ENCODE data around the gene KIF16B.

Gene KIF16B

DNA sequence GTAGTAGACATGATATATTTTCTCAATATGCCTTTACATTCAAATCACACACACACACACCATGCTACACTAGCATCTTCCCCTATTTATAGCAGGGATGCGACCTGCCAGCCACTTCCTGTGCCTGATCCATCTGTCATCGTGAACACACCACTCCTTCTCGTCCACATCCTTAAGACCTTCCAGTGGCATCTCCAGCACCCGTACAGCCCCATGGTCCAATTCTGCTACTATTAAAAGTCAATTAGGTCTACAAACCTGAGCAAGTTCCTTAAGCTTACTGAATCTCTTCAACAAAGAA, 54.5 kb downstream of the KIF16B start:
- Histone ChIP-seq H3K9me3 (ENCODE audit: insufficient read depth, low read length) (no peaks in the 10 kb centered on the region), H4K20me1 (ENCODE audit: insufficient read depth, low read length) (no peaks in the 10 kb centered on the region), H3K79me2 (ENCODE audit: low read length) (no peaks in the 10 kb centered on the region), H3K27me3 (ENCODE audit: low read depth, low read length) (no peaks in the 10 kb centered on the region), H3K36me3 (replicated peaks; ENCODE audit: low read depth, low read length) (no peaks in the 10 kb centered on the region), H3K9ac (ENCODE audit: low read length) (no peak overlapping the region), H3K4me2 (ENCODE audit: low read length) (no peak overlapping the region), H3K4me3 (ENCODE audit: low read length) (no peak overlapping the region), H3K4me1 (ENCODE audit: low read length) (peaks cover 8% of the 10 kb centered on the region), H2AFZ (ENCODE audit: low read depth, low read length) (no peak overlapping the region), H3K27ac (ENCODE audit: low read length) (no peak overlapping the region)
- no peak for TF ChIP-seq EZH2phosphoT487 (IDR thresholded peaks at IDR 0.05; ENCODE audit: low read depth)
- TF ChIP-seq, protein P1, sequence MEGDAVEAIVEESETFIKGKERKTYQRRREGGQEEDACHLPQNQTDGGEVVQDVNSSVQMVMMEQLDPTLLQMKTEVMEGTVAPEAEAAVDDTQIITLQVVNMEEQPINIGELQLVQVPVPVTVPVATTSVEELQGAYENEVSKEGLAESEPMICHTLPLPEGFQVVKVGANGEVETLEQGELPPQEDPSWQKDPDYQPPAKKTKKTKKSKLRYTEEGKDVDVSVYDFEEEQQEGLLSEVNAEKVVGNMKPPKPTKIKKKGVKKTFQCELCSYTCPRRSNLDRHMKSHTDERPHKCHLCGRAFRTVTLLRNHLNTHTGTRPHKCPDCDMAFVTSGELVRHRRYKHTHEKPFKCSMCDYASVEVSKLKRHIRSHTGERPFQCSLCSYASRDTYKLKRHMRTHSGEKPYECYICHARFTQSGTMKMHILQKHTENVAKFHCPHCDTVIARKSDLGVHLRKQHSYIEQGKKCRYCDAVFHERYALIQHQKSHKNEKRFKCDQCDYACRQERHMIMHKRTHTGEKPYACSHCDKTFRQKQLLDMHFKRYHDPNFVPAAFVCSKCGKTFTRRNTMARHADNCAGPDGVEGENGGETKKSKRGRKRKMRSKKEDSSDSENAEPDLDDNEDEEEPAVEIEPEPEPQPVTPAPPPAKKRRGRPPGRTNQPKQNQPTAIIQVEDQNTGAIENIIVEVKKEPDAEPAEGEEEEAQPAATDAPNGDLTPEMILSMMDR (IDR thresholded peaks at IDR 0.05; ENCODE audit: low read depth, low read length) = no peak

DNA sequence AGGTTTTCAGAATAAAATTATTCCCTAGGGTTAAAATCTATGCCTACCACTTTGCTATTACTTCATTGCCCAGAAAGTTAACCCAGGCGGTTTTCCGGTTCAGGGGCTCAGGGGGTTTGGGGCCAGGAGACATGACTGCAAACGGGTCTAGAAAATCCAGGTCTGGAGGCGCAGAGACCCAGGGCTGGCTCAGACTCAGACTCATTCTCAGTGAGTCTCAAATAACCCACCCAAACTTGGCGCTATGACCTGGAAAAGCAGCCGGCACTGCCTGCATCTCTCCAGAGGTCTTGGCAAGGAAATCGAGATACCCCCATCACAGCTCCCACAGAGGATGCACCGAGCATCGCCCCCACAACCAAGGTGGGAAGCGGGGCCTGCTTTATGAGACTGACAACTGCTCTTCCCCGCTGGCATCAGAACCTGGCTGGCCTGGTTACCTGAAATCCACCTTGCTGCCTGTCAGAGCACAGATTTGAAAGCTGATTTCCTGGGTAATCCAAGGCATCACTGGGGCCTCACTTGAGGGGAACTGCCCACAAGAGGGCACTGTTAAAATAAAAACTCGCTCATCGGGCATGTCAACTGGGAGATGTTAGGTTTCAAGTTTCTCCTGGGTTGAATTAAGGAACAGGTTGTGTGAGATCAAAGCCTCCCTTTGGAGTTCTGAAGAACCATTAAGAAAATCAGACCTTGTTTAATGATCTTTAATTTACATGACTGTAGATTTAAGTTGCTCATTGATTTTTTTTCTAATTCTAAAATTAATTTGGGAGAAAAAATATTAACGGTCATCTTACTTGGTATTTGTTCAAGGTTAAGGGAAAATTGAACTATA, 55.1 kb downstream of the KIF16B start:
- Histone ChIP-seq H3K36me3 (replicated peaks; ENCODE audit: low read depth, low read length) (no peaks in the 10 kb centered on the region), H3K9ac (ENCODE audit: low read length) (no peak overlapping the region)
- TF ChIP-seq EZH2phosphoT487 (IDR thresholded peaks at IDR 0.05; ENCODE audit: low read depth) = no peak
- TF ChIP-seq, protein P1 (IDR thresholded peaks at IDR 0.05; ENCODE audit: low read depth, low read length) = peak; percentile 93

DNA sequence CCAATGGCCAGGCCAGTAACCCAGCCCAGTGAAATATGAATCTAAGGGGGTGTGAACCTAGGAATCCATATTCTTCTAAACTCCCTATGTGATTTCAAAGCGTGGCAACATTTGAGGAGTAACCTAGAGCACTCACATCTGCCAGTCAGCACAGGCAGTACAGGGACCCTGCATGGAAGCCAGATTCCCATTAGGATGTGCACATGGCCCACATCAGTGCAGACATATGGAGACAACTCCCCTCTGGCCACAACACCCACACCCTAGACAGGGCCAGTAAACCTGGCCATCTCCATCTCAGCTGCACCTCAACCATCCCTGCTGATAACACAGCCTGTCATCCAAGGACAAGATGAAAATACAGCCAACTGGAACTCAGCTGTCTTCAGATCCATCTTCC, 56.5 kb downstream of the KIF16B start:
- Histone ChIP-seq H2AFZ (ENCODE audit: low read depth, low read length) (no peak overlapping the region), H3K36me3 (replicated peaks; ENCODE audit: low read depth, low read length) (no peaks in the 10 kb centered on the region), H3K9ac (ENCODE audit: low read length) (no peak overlapping the region), H3K4me3 (ENCODE audit: low read length) (no peak overlapping the region), H3K27me3 (ENCODE audit: low read depth, low read length) (no peaks in the 10 kb centered on the region), H3K9me3 (ENCODE audit: insufficient read depth, low read length) (no peaks in the 10 kb centered on the region), H3K79me2 (ENCODE audit: low read length) (no peaks in the 10 kb centered on the region), H3K4me1 (ENCODE audit: low read length) (peaks cover 10% of the 10 kb centered on the region), H3K4me2 (ENCODE audit: low read length) (no peak overlapping the region), H3K27ac (ENCODE audit: low read length) (no peak overlapping the region), H4K20me1 (ENCODE audit: insufficient read depth, low read length) (no peaks in the 10 kb centered on the region)
- no peak for TF ChIP-seq EZH2phosphoT487 (IDR thresholded peaks at IDR 0.05; ENCODE audit: low read depth)
- TF ChIP-seq, protein P1 (IDR thresholded peaks at IDR 0.05; ENCODE audit: low read depth, low read length) = no peak

More for the DNA sequence above, 55.1 kb downstream of the KIF16B start:
- H3K4me2 ChIP-seq (ENCODE audit: low read length) = no peak overlapping the region
- no peaks in the 10 kb centered on the region for H3K9me3 ChIP-seq (ENCODE audit: insufficient read depth, low read length)
- H3K27ac ChIP-seq (ENCODE audit: low read length) = no peak overlapping the region
- no peaks in the 10 kb centered on the region for H4K20me1 ChIP-seq (ENCODE audit: insufficient read depth, low read length)
- no peak overlapping the region for H2AFZ ChIP-seq (ENCODE audit: low read depth, low read length)
- peaks cover 10% of the 10 kb centered on the region for H3K4me1 ChIP-seq (ENCODE audit: low read length)
- no peaks in the 10 kb centered on the region for H3K27me3 ChIP-seq (ENCODE audit: low read depth, low read length)
- H3K4me3 ChIP-seq (ENCODE audit: low read length) = no peak overlapping the region
- no peaks in the 10 kb centered on the region for H3K79me2 ChIP-seq (ENCODE audit: low read length)

DNA sequence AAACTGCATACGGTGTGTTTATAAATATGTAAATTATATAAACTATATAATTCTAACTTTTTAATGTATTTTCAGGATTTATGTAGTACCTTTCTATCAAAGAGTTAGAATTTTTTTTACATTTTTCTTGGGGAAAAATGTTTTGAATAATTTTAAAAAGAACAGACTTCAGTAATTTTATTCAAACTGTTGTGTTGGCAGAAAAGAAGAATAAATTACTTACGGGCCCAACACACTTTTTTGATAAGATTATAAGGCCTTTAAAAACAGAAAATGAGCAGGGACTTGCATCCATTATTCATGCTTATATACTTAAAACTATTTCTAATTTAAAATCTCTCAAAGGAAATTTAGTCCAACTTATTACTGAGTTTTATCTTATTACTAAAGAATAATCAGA, 58.2 kb downstream of the KIF16B start:
- H3K4me1 ChIP-seq (ENCODE audit: low read length) = peaks cover 10% of the 10 kb centered on the region
- TF ChIP-seq EZH2phosphoT487 (IDR thresholded peaks at IDR 0.05; ENCODE audit: low read depth) = no peak
- TF ChIP-seq, protein P1 (IDR thresholded peaks at IDR 0.05; ENCODE audit: low read depth, low read length) = no peak
- no peaks in the 10 kb centered on the region for H3K27me3 ChIP-seq (ENCODE audit: low read depth, low read length)

More for the DNA sequence above, 58.2 kb downstream of the KIF16B start:
- Histone ChIP-seq H3K4me2 (ENCODE audit: low read length) (no peak overlapping the region), H3K27ac (ENCODE audit: low read length) (no peak overlapping the region), H3K36me3 (replicated peaks; ENCODE audit: low read depth, low read length) (peaks cover 7% of the 10 kb centered on the region), H2AFZ (ENCODE audit: low read depth, low read length) (no peak overlapping the region), H3K9me3 (ENCODE audit: insufficient read depth, low read length) (no peaks in the 10 kb centered on the region), H4K20me1 (ENCODE audit: insufficient read depth, low read length) (no peaks in the 10 kb centered on the region), H3K9ac (ENCODE audit: low read length) (no peak overlapping the region), H3K4me3 (ENCODE audit: low read length) (no peak overlapping the region), H3K79me2 (ENCODE audit: low read length) (no peaks in the 10 kb centered on the region)
